SK-N-SH treated with all-trans-retinoic acid at 6 μM for 48 hours (cell line): Measurements from ENCODE around the gene RPS29.

Source experiments
- ARNTL ChIP-seq: fragments of 450-650 bp; formaldehyde crosslinking; IDR thresholded peaks from 2 replicates; pipeline ENCODE4 v1.5.0; 2020; ENCODE audit warnings: low read depth, mild to moderate bottlenecking, moderate library complexity, borderline replicate concordance
- ISL1 ChIP-seq: fragments of 250-450 bp; sonication (Bioruptor Pico); IDR thresholded peaks from 2 replicates; pipeline ENCODE4 v2.1.2; 2022; ENCODE audit warnings: mild to moderate bottlenecking, moderate library complexity
- RARB ChIP-seq: fragments of 250-450 bp; sonication (Bioruptor Pico); IDR thresholded peaks from 2 replicates; pipeline ENCODE4 v1.8.0; 2021; ENCODE audit warnings: mild to moderate bottlenecking, moderate library complexity
- ZNF70 ChIP-seq: fragments of 450-650 bp; formaldehyde crosslinking; IDR thresholded peaks from 2 replicates; pipeline ENCODE4 v1.5.0; 2020; ENCODE audit warnings: mild to moderate bottlenecking, moderate library complexity

DNA sequence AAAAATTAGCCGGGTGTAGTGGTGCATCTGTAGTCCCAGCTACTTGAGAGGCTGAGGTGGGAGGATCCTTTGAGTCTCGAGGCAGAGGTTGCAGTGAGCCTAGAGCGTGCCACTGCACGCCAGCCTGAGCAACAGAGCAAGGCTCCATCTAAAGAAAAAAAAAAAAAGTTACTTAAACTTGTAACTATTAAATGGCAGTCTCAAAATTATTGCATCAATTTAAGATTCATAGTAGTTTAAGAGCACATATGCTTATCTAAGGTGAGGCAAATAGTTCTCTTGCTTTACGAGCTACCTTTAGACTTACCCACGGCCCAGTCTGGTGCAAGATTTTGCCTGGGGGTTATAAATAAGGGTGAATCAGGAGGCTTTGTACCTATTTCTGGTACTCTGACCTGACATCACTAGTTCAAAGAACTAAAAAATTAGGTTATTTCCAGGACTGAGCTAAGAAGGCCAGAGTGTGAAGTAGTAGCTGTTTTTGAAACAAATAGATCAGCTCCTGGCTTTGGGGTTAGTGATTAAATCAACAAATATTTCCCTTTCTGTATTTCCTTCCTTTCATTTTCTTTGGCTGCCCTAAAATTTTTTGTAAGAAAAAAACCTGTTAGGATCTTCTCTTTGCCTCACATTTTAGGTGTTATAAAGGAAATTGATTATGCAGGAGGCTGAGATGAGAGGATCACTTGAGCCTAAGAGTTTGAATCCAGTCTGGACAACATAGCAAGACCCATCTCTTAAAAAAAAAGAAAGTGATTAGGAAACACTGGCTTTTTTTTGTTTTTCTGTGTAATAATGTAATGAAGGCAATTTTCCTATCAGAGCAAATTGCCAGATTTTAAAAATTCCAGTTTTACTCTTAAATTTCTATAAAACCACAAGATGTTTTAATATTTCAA, 38.0 kb upstream of the RPS29 start:
- TF ChIP-seq ZNF70 (CRISPR knock-in tag) (no peak), ARNTL (CRISPR knock-in tag) (no peak), ISL1 (CRISPR knock-in tag) (no peak), RARB (CRISPR knock-in tag) (no peak)
